NCI-H1417 treated with DMSO at 0.1 percent for 48 hours (cell line): ENCODE data around the gene RASAL1.

Experiments
- DNase-seq: peaks from one replicate; lab custom pipeline; 2025; lab: John Stamatoyannopoulos, UW

Gene RASAL1

GRCh38 chr12:113162102-113163029 lies 26.8 kb upstream of the RASAL1 start:
- no peak for DNase-seq

- no peak for DNase-seq
Measured at GRCh38 chr12:113161415-113162016, 26.0 kb upstream of the RASAL1 start.

- DNase-seq = no peak
Measured at GRCh38 chr12:113159937-113160336, 24.4 kb upstream of the RASAL1 start.

- no peak for DNase-seq
Measured at GRCh38 chr12:113158439-113159203, 23.1 kb upstream of the RASAL1 start.

- DNase-seq = no peak
Measured at GRCh38 chr12:113157218-113157859, 21.8 kb upstream of the RASAL1 start.

- no peak for DNase-seq
Measured at GRCh38 chr12:113155646-113156045, 20.1 kb upstream of the RASAL1 start.

- no peak for DNase-seq
Measured at GRCh38 chr12:113155060-113155459, 19.5 kb upstream of the RASAL1 start.

- DNase-seq = no peak
Measured at GRCh38 chr12:113154351-113154973, 18.9 kb upstream of the RASAL1 start.

- DNase-seq = peak; percentile 28
Measured at GRCh38 chr12:113152835-113153814, 17.6 kb upstream of the RASAL1 start.

- no peak for DNase-seq
Measured at GRCh38 chr12:113152196-113152834, 16.8 kb upstream of the RASAL1 start.

- no peak for DNase-seq
Measured at GRCh38 chr12:113151655-113152054, 16.1 kb upstream of the RASAL1 start.

GRCh38 chr12:113149361-113150150 lies 14.0 kb upstream of the RASAL1 start, which contains the start of gene CFAP73:
CFAP73 (plus strand) TSS chr12:113149724; CDS start chr12:113149858, 134 bp downstream.
- DNase-seq = no peak

- DNase-seq = no peak
Measured at GRCh38 chr12:113146999-113147398, 11.4 kb upstream of the RASAL1 start.

GRCh38 chr12:113145720-113146551 lies 10.4 kb upstream of the RASAL1 start:
- no peak for DNase-seq

- DNase-seq = no peak
Measured at GRCh38 chr12:113144806-113145205, 9.2 kb upstream of the RASAL1 start.

GRCh38 chr12:113143959-113144358 lies 8.4 kb upstream of the RASAL1 start:
- no peak for DNase-seq

GRCh38 chr12:113142886-113143332 lies 7.3 kb upstream of the RASAL1 start:
- no peak for DNase-seq
